Activated T-cell treated with anti-CD3 and anti-CD28 coated beads for 24 hours (primary cell): Measurements from ENCODE around the gene RRAGB.
"Not testable (repeated sequence)": the region's sequence is repeated elsewhere in the genome, so short reads cannot be mapped to it uniquely, and the experiment has no call there.

ENCODE experiments used
- DNase-seq: peaks from one replicate; pipeline ENCODE4 v3.0.0-alpha.2; 2020; ENCODE audit warnings: low read depth

The RRAGB gene

GRCh38 chrX:55767100-55767499 is 49.6 kb downstream of the RRAGB start:
- no peak for DNase-seq

GRCh38 chrX:55774419-55774818 is 56.9 kb downstream of the RRAGB start:
- DNase-seq, result not testable (repeated sequence)

GRCh38 chrX:55777596-55777995 is 60.0 kb downstream of the RRAGB start:
- DNase-seq, result no peak

- no peak for DNase-seq
Observed at GRCh38 chrX:55778322-55778721, 60.8 kb downstream of the RRAGB start.

- DNase-seq, result no peak
Observed at GRCh38 chrX:55783723-55784122, 66.2 kb downstream of the RRAGB start.

- DNase-seq, result no peak
Observed at GRCh38 chrX:55787063-55787462, 69.5 kb downstream of the RRAGB start.

- no peak for DNase-seq
Observed at GRCh38 chrX:55787727-55788126, 70.2 kb downstream of the RRAGB start.

GRCh38 chrX:55794405-55794804 is 76.9 kb downstream of the RRAGB start:
- DNase-seq, result no peak

- DNase-seq, result no peak
Observed at GRCh38 chrX:55796496-55796895, 78.9 kb downstream of the RRAGB start.

- DNase-seq, result no peak
Observed at GRCh38 chrX:55801811-55802210, 84.3 kb downstream of the RRAGB start.
